Motor neuron (in vitro differentiated cells): ENCODE results near the gene CSRP3. TPM values are rescaled to one million over a fixed set of nuclear protein-coding genes. Genes with fewer than 3 reads are reported as not detected.
"Not testable (repeated sequence)": the region's sequence is repeated elsewhere in the genome, so short reads cannot be mapped to it uniquely, and the experiment has no call there.

Experiments used
- ATAC-seq, 8 experiments: fragments of 200-7000 bp; cut with Tn5 transposase; replicated peaks in 6 of 8; 2 replicates each; pipeline ENCODE4 v1.8.0; 2021; ENCODE audit warnings: mild to moderate bottlenecking in 8 of 8, moderate library complexity in 8 of 8
- H3K27ac ChIP-seq, 2 donors: fragments of 250-450 bp; sonication (Bioruptor Pico); 2 replicates each; pipeline ENCODE4 v1.9.0; 2021; ENCODE audit warnings: antibody characterized with exemption in 2 of 2, mild to moderate bottlenecking in 2 of 2, moderate library complexity in 1 of 2
- H3K4me1 ChIP-seq, 2 donors: fragments of 250-450 bp; sonication (Bioruptor Pico); replicated peaks in 1 of 2; 2 replicates each; pipeline ENCODE4 v1.6.1; 2021; ENCODE audit warnings: antibody characterized with exemption in 2 of 2, mild to moderate bottlenecking in 2 of 2, moderate library complexity in 1 of 2
- H3K4me3 ChIP-seq, 5 donors: fragments of 250-450 bp; sonication (Bioruptor Pico); 2 replicates each; pipeline ENCODE4 v1.9.0; 2021; ENCODE audit warnings: antibody characterized with exemption in 5 of 5, mild to moderate bottlenecking in 5 of 5, moderate library complexity in 4 of 5
- WGBS, 10 experiments: fragments of 450-650 bp; shearing (Covaris generic); methylation state at CpG; one replicate each; pipeline ENCODE4 v1.0.0; 2022; 5-methylcytosine and 5-hydroxymethylcytosine counted together
- in situ Hi-C, 9 experiments: fragments of 400-800 bp; cut with MboI; loops; one replicate each; pipeline ENCODE4 v1.15.0; 2021; ENCODE audit warnings: low sequenced_read_pairs in 9 of 9, low pct_unique_long_range_greater_than_20kb in 2 of 9; ENCODE audit not compliant: unreplicated experiment in 9 of 9
- total RNA-seq, 8 experiments: library from RNA; unstranded; fragments of 300-600 nt; gene quantifications; 2 replicates each; pipeline versions ENCODE4 v1.2.3 to v1.2.4, GENCODE V29; 2022

CSRP3 gene
- total RNA-seq, 8 experiments from 2014 or later, result 0.32 to 0.71 TPM; not detected in 6

DNA sequence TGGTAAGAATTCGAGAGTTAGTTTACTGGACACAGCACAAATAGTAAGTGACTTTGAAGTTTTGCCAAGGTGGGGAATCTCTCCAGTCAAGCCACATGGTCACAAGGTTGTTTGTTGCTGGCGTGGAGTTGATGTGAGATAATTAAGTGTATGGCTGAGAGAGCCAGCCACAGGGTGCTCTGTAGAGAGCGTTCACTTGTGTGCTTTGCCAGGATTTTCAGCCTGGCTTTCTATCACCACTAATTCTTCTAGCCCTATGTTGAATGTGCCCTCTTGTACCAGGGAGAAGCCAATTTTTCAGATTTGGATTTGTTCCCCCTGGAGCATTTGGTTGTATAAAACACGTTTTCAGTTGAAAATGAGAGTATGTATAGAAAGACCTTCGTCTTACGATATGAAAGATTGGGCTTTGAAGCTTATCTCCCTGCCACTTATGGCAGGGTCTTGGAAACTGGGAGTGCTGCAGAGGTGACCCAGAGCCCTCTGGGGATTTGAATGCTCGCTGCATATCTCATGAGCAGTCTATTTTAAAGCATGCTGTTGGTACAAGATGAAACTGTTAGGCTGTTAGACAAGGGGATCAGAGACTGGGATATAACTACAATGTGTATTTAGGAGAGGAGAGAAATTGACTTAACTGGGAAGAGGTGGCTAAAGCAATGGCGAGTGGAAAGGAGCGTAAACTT, 28.6 kb downstream of the CSRP3 start:
- 80 to 100% (median 94%) methylated on average over 1 to 7 of the region's 9 CpGs for WGBS, 10 experiments
- Histone ChIP-seq H3K27ac (no peak overlapping the region), H3K4me1 (peaks cover 15 to 18% of the 10 kb centered on the region in 2 donors), H3K4me3 (no peak overlapping the region)
- no peak for ATAC-seq
- in situ Hi-C loops, result no loop called here

DNA sequence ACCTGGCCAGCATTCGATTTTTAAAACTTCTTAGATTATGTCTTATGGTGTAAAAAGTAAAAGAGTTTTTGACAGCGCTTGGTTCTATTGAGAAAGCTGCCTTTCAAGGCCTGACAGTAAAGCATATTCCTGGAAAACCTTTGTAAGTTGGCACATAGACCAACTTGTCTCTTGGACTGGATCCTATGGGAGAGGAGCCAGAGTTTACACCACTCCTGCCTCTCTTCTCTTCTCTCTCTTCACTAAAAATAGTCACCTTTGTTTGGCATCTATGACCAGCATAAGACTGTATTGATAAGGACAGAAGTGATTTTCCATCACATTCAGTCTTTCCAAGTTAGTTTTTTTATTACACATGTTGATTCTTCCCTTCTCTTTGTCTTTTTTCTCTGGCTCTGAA, 33.7 kb downstream of the CSRP3 start:
- Histone ChIP-seq H3K4me1 (peaks cover 0 to 3% of the 10 kb centered on the region in 2 donors), H3K4me3 (no peak overlapping the region), H3K27ac (no peak overlapping the region)
- no peak for ATAC-seq
- 90 to 100% (median 97%) methylated on average over 1 to 2 of the region's 2 CpGs; no CpG with 5 or more reads in 4 of the 10 experiments for WGBS, 10 experiments
- in situ Hi-C loops, result no loop called here

DNA sequence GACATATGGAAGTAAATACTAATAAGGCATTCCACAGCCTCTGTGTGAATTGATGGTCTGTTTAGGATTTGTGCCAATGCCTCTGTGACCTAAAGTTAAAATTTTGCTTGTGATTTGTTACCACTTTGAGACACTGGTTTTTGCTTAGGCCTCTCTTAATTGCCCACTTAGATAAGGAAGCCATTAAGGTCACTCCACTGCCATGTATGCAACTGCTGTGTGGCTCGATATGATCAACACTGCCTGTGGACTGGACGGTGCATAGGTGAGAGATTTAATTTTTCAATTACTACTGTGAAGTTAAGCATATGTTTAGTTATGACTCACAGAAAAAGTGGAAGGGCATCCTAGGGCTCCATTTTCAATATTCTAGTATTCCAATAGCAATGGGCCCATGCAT, 36.9 kb downstream of the CSRP3 start:
- in situ Hi-C loops, result no loop called here
- ATAC-seq, result no peak
- Histone ChIP-seq H3K4me1 (no peaks in the 10 kb centered on the region), H3K27ac (no peak overlapping the region), H3K4me3 (no peak overlapping the region)
- WGBS, 10 experiments, result 86 to 100% (median 98%) methylated on average over 1 to 2 of the region's 2 CpGs; no CpG with 5 or more reads in 4 of the 10 experiments

- H3K27ac ChIP-seq, result no peak overlapping the region
- H3K4me1 ChIP-seq, result no peaks in the 10 kb centered on the region
- in situ Hi-C loops, result no loop called here
- ATAC-seq, result no peak
- no peak overlapping the region for H3K4me3 ChIP-seq
- WGBS, 10 experiments, result 75 to 100% (median 90%) methylated on average over 1 to 4 of the region's 4 CpGs
Observed at GRCh38 chr11:19164230-19164855, 37.4 kb downstream of the CSRP3 start.

GRCh38 chr11:19163617-19164016, 38.2 kb downstream of the CSRP3 start:
- peak in 3 of 8 experiments; percentile 69 to 96 (median 72) for ATAC-seq
- Histone ChIP-seq H3K27ac (no peak overlapping the region), H3K4me3 (no peak overlapping the region), H3K4me1 (no peaks in the 10 kb centered on the region)
- 88 to 100% (median 100%) methylated on average over 1 of the region's 1 CpG; no CpG with 5 or more reads in 7 of the 10 experiments for WGBS, 10 experiments
- in situ Hi-C loops, result no loop called here

DNA sequence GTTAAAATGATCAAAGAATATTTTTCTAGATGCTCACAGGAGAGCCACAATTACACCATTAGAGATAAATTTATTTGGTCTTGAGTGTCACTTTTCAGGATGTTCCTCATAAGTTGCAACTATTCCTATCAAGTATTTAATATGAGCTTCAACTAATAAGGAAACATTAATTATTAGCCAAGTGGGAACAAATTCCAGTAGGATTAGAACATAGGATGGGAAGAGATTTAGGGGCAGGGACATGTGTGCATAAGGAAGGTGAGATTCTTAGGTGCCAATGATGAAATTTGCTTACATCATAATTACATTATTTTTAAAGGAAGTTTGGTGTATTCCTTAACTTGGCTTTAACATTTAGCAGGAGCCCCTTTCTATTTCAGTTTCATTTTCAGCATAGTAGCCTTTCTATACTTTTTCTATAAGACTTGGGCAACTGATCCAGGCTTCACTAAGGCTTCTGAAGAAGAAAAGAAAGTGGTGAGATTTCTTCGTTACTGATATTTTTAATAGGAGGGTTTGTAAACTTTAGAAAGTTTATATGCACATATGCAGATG, 38.8 kb downstream of the CSRP3 start:
- WGBS, 10 experiments, result 83 to 100% (median 88%) methylated on average over 1 of the region's 1 CpG; no CpG with 5 or more reads in 3 of the 10 experiments
- in situ Hi-C loops, result no loop called here
- ATAC-seq, result peak in 1 of 8 experiments; percentile 72

DNA sequence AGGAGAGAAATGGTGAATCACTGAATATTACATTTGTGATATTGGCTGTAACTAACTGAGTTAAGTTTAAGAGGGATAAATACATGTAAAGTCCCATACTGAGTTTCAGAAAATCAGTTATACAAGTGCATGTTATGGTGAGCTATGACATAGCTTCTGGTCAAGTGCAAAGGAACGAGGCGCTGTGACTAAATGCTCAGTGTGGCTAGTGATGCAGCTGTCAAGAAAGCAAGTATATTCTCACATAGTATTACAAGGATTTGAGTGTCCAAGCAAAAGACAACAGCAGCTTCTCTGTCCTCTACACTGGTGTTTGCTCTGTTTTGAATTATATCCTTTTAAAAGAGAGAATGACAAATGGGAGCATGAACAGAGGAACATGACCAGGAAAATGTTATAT, 40.1 kb downstream of the CSRP3 start:
- in situ Hi-C loops, result no loop called here

More for the DNA sequence above, 38.8 kb downstream of the CSRP3 start:
- Histone ChIP-seq H3K27ac (no peak overlapping the region), H3K4me3 (no peak overlapping the region), H3K4me1 (no peaks in the 10 kb centered on the region)

DNA sequence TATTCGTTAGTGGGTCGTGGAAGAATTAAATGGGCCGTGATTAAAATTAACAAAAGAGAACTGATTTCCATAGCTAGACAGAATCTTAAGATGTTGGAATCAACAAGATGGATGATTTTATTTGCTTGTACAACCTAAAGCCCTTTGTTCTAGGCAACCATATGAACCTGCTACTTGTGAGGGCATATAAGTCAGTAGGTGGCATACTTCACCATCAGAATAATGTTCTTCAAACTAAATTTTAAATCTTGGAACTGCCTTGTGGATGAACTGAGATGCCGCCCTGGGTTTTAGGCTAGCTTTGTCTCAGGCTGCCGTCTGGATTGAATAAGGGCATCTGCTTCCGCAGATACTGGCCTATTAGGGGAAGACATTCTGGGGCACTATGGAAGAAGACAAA, 40.9 kb downstream of the CSRP3 start:
- in situ Hi-C loops, result no loop called here
- no peak overlapping the region for H3K27ac ChIP-seq
- no peak overlapping the region for H3K4me3 ChIP-seq
- 53 to 100% (median 85%) methylated on average over 1 to 6 of the region's 6 CpGs for WGBS, 10 experiments
- ATAC-seq, result no peak
- H3K4me1 ChIP-seq, result no peaks in the 10 kb centered on the region

More for the DNA sequence above, 40.1 kb downstream of the CSRP3 start:
- Histone ChIP-seq H3K4me1 (no peaks in the 10 kb centered on the region), H3K4me3 (no peak overlapping the region), H3K27ac (no peak overlapping the region)
- 83 to 100% (median 100%) methylated on average over 1 to 2 of the region's 2 CpGs; no CpG with 5 or more reads in 3 of the 10 experiments for WGBS, 10 experiments
- no peak for ATAC-seq

GRCh38 chr11:19156892-19157291, 44.9 kb downstream of the CSRP3 start:
- in situ Hi-C loops, result no loop called here
- no peak for ATAC-seq
- H3K4me1 ChIP-seq, result no peaks in the 10 kb centered on the region
- H3K4me3 ChIP-seq, result no peak overlapping the region
- 20 to 100% (median 60%) methylated on average over 1 to 3 of the region's 3 CpGs; no CpG with 5 or more reads in 1 of the 10 experiments for WGBS, 10 experiments
- H3K27ac ChIP-seq, result no peak overlapping the region

DNA sequence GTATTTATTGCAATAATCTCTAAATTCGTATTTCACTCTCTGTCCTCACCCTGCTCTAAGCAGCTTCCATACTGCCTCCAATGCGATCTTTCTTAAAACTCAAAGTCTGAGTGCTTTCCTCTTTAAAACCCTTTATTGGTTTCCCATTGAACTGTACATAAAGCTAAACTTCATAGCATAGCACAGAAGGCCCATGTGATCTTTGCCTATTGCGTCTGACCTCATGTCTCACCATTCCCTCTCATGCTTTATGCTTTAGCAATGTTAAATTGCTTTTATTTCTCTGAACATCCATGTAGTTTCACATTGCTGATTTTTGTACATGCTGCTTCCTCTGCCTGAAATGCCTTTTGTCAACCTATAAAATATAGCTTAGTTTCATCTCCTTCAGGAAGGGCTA, 56.5 kb downstream of the CSRP3 start:
- no peak overlapping the region for H3K27ac ChIP-seq
- H3K4me3 ChIP-seq, result no peak overlapping the region
- 67 to 100% (median 80%) methylated on average over 1 to 3 of the region's 3 CpGs; no CpG with 5 or more reads in 1 of the 10 experiments for WGBS, 10 experiments
- no peaks in the 10 kb centered on the region for H3K4me1 ChIP-seq
- ATAC-seq, result no peak
- in situ Hi-C loops, result no loop called here

- ATAC-seq, in situ Hi-C loops, H3K4me1 ChIP-seq, H3K27ac ChIP-seq, H3K4me3 ChIP-seq: not testable (repeated sequence)
- WGBS, 10 experiments, result no CpG with 5 or more reads among the region's 4 CpGs
Observed at GRCh38 chr11:19136884-19137283, 64.9 kb downstream of the CSRP3 start.

- Histone ChIP-seq H3K4me1 (no peaks in the 10 kb centered on the region), H3K4me3 (no peak overlapping the region), H3K27ac (no peak overlapping the region)
- ATAC-seq, result no peak
- in situ Hi-C loops, result no loop called here
- 60 to 100% (median 100%) methylated on average over 1 of the region's 1 CpG; no CpG with 5 or more reads in 1 of the 10 experiments for WGBS, 10 experiments
Observed at GRCh38 chr11:19134004-19134403, 67.8 kb downstream of the CSRP3 start.
